Effector memory CD8-positive, alpha-beta T cell (primary cell): ENCODE data around the gene SLC19A1.

ENCODE experiments used
- ATAC-seq: fragments of 150-1000 bp; cut with Tn5 transposase; replicated peaks from 2 replicates; pipeline ENCODE4 v1.10.0; 2021; ENCODE audit warnings: mild to moderate bottlenecking, moderate library complexity
- DNase-seq, 3 experiments: peaks; one replicate each; pipeline ENCODE4 v3.0.0; 2021
- H3K27ac Mint-ChIP-seq, 2 donors: one replicate each; pipeline ENCODE4 v1.8.0; 2022; ENCODE audit warnings: mild to moderate bottlenecking in 2 of 2, mixed read lengths in 2 of 2, moderate library complexity in 2 of 2
- H3K27me3 Mint-ChIP-seq, 2 donors: one replicate each; pipeline ENCODE4 v1.8.0; 2022; ENCODE audit warnings: mixed read lengths in 2 of 2
- H3K36me3 Mint-ChIP-seq: one replicate; pipeline ENCODE4 v1.8.0; 2022; ENCODE audit warnings: mild to moderate bottlenecking, moderate library complexity, mixed read lengths; ENCODE audit not compliant: insufficient read depth
- H3K4me1 Mint-ChIP-seq, 2 donors: one replicate each; pipeline ENCODE4 v1.8.0; 2022; ENCODE audit warnings: low read depth in 2 of 2, mixed read lengths in 2 of 2
- H3K4me3 Mint-ChIP-seq, 2 donors: one replicate each; pipeline ENCODE4 v1.8.0; 2022; ENCODE audit warnings: mild to moderate bottlenecking in 2 of 2, mixed read lengths in 2 of 2, moderate library complexity in 2 of 2
- H3K9me3 Mint-ChIP-seq, 2 donors: one replicate each; pipeline ENCODE4 v1.8.0; 2022; ENCODE audit warnings: mixed read lengths in 2 of 2

The SLC19A1 gene

GRCh38 chr21:45559216-45560105, 17.2 kb upstream of the SLC19A1 start:
- Mint-ChIP-seq H3K9me3 (no peaks in the 10 kb centered on the region), H3K36me3 (no peaks in the 10 kb centered on the region)

GRCh38 chr21:45558044-45558721, 15.9 kb upstream of the SLC19A1 start:
- H3K9me3 Mint-ChIP-seq, result no peaks in the 10 kb centered on the region
- H3K4me3 Mint-ChIP-seq, result no peak overlapping the region
- H3K27me3 Mint-ChIP-seq, result peaks cover 27 to 32% of the 10 kb centered on the region in 2 donors
- H3K36me3 Mint-ChIP-seq, result peaks cover 2% of the 10 kb centered on the region
- peaks cover 5 to 7% of the 10 kb centered on the region in 2 donors for H3K4me1 Mint-ChIP-seq
- ATAC-seq, result no peak
- DNase-seq, result no peak
- peak overlapping the region in 1 of 2 donors; percentile 54 for H3K27ac Mint-ChIP-seq

More at GRCh38 chr21:45559216-45560105, 17.2 kb upstream of the SLC19A1 start:
- no peak overlapping the region for H3K27ac Mint-ChIP-seq
- peaks cover 38 to 41% of the 10 kb centered on the region in 2 donors for H3K27me3 Mint-ChIP-seq
- ATAC-seq (no peak), DNase-seq (no peak)
- H3K4me1 Mint-ChIP-seq, result peaks cover 4 to 6% of the 10 kb centered on the region in 2 donors
- H3K4me3 Mint-ChIP-seq, result no peak overlapping the region

- H3K4me3 Mint-ChIP-seq, result no peak overlapping the region
Observed at GRCh38 chr21:45557616-45558043, 15.4 kb upstream of the SLC19A1 start.

GRCh38 chr21:45556645-45557615, 14.7 kb upstream of the SLC19A1 start:
- peaks cover 6 to 7% of the 10 kb centered on the region in 2 donors for H3K4me1 Mint-ChIP-seq
- DNase-seq, result no peak
- peak overlapping the region in 1 of 2 donors; percentile 49 for H3K4me3 Mint-ChIP-seq
- peaks cover 14 to 19% of the 10 kb centered on the region in 2 donors for H3K27me3 Mint-ChIP-seq
- H3K9me3 Mint-ChIP-seq, result no peaks in the 10 kb centered on the region
- peaks cover 4% of the 10 kb centered on the region for H3K36me3 Mint-ChIP-seq
- H3K27ac Mint-ChIP-seq, result peak overlapping the region in 1 of 2 donors; percentile 46
- no peak for ATAC-seq

More at GRCh38 chr21:45557616-45558043, 15.4 kb upstream of the SLC19A1 start:
- Mint-ChIP-seq H3K36me3 (peaks cover 4% of the 10 kb centered on the region), H3K27ac (no peak overlapping the region), H3K27me3 (peaks cover 21 to 26% of the 10 kb centered on the region in 2 donors), H3K4me1 (peaks cover 5 to 7% of the 10 kb centered on the region in 2 donors), H3K9me3 (no peaks in the 10 kb centered on the region)
- ATAC-seq, result no peak
- DNase-seq, result no peak

GRCh38 chr21:45556302-45556644, 14.0 kb upstream of the SLC19A1 start:
- Mint-ChIP-seq H3K4me1 (peaks cover 12 to 13% of the 10 kb centered on the region in 2 donors), H3K36me3 (peaks cover 4% of the 10 kb centered on the region), H3K27me3 (peaks cover 13 to 19% of the 10 kb centered on the region in 2 donors), H3K4me3 (peak overlapping the region; percentile 35 to 67), H3K9me3 (no peaks in the 10 kb centered on the region), H3K27ac (no peak overlapping the region)
- ATAC-seq (no peak), DNase-seq (no peak)

GRCh38 chr21:45555557-45556301, 13.5 kb upstream of the SLC19A1 start:
- ATAC-seq (peak; percentile 46), DNase-seq (peak; percentile 21 to 33 (median 21))
- peak overlapping the region; percentile 35 to 67 for H3K4me3 Mint-ChIP-seq
- no peaks in the 10 kb centered on the region for H3K9me3 Mint-ChIP-seq
- peaks cover 18% of the 10 kb centered on the region in 2 donors for H3K4me1 Mint-ChIP-seq
- peaks cover 4% of the 10 kb centered on the region for H3K36me3 Mint-ChIP-seq
- peaks cover 7 to 16% of the 10 kb centered on the region in 2 donors for H3K27me3 Mint-ChIP-seq
- no peak overlapping the region for H3K27ac Mint-ChIP-seq

- DNase-seq, result no peak
- Mint-ChIP-seq H3K4me3 (peak overlapping the region in 1 of 2 donors; percentile 67), H3K27me3 (peaks cover 2 to 11% of the 10 kb centered on the region in 2 donors), H3K4me1 (peaks cover 23% of the 10 kb centered on the region in 2 donors), H3K9me3 (no peaks in the 10 kb centered on the region), H3K27ac (no peak overlapping the region), H3K36me3 (peaks cover 4% of the 10 kb centered on the region)
- no peak for ATAC-seq
Observed at GRCh38 chr21:45555251-45555556, 13.0 kb upstream of the SLC19A1 start.

- H3K27ac Mint-ChIP-seq, result peak overlapping the region; percentile 79 to 92
- H3K4me1 Mint-ChIP-seq, result peaks cover 24 to 25% of the 10 kb centered on the region in 2 donors
- H3K9me3 Mint-ChIP-seq, result no peaks in the 10 kb centered on the region
- peaks cover 4% of the 10 kb centered on the region for H3K36me3 Mint-ChIP-seq
- H3K27me3 Mint-ChIP-seq, result peaks cover 0 to 7% of the 10 kb centered on the region in 2 donors
- DNase-seq (peak; percentile 91 to 93 (median 92)), ATAC-seq (peak; percentile 85)
- H3K4me3 Mint-ChIP-seq, result peak overlapping the region; percentile 90 to 93
Observed at GRCh38 chr21:45554477-45555175, 12.4 kb upstream of the SLC19A1 start.

GRCh38 chr21:45552696-45553391, 10.6 kb upstream of the SLC19A1 start:
- no peak overlapping the region for H3K27ac Mint-ChIP-seq
- ATAC-seq (no peak), DNase-seq (no peak)
- no peaks in the 10 kb centered on the region for H3K9me3 Mint-ChIP-seq
- no peaks in the 10 kb centered on the region for H3K27me3 Mint-ChIP-seq
- peak overlapping the region; percentile 29 to 33 for H3K4me3 Mint-ChIP-seq
- peaks cover 27 to 31% of the 10 kb centered on the region in 2 donors for H3K4me1 Mint-ChIP-seq
- peaks cover 4% of the 10 kb centered on the region for H3K36me3 Mint-ChIP-seq

- no peak for ATAC-seq
Observed at GRCh38 chr21:45551783-45552695, 9.8 kb upstream of the SLC19A1 start.

GRCh38 chr21:45551316-45551715, 9.1 kb upstream of the SLC19A1 start:
- Mint-ChIP-seq H3K27ac (peak overlapping the region; percentile 85 to 93), H3K36me3 (peaks cover 4% of the 10 kb centered on the region), H3K4me3 (peak overlapping the region; percentile 70 to 81), H3K4me1 (peaks cover 27 to 31% of the 10 kb centered on the region in 2 donors), H3K27me3 (no peaks in the 10 kb centered on the region), H3K9me3 (no peaks in the 10 kb centered on the region)
- DNase-seq (no peak), ATAC-seq (peak; percentile 21)

More at GRCh38 chr21:45551783-45552695, 9.8 kb upstream of the SLC19A1 start:
- H3K27me3 Mint-ChIP-seq, result no peaks in the 10 kb centered on the region
- DNase-seq, result no peak
- H3K4me1 Mint-ChIP-seq, result peaks cover 27 to 31% of the 10 kb centered on the region in 2 donors
- no peaks in the 10 kb centered on the region for H3K9me3 Mint-ChIP-seq
- peak overlapping the region; percentile 85 to 93 for H3K27ac Mint-ChIP-seq
- H3K4me3 Mint-ChIP-seq, result peak overlapping the region; percentile 70 to 81
- peaks cover 4% of the 10 kb centered on the region for H3K36me3 Mint-ChIP-seq
